Stromal cell of bone marrow (primary cell): ENCODE results near the gene CUX1.

Experiments used
- DNase-seq: peaks from one replicate; pipeline ENCODE4 v3.0.0-alpha.2; 2012; ENCODE audit warnings: low read depth

CUX1 gene

DNA sequence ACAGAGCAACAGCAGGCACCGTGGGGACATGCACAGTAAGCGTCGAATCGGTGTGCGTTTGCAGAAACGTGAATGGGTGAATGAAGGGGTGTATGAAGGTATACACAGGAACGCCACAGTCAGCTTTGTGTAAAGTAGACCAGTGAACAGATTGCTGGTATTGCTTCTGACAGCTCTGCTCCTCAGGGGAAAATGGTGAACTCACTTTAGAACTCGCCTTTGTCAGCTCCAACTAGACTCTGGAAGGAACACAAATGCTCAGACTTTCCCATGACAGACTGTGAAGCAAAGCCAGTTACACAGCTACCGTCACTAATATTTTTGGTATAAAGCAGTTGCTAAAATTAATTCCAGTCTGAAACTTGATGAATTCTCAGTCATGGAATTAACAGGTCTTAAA is 78.9 kb downstream of the CUX1 start:
- DNase-seq: no peak

DNA sequence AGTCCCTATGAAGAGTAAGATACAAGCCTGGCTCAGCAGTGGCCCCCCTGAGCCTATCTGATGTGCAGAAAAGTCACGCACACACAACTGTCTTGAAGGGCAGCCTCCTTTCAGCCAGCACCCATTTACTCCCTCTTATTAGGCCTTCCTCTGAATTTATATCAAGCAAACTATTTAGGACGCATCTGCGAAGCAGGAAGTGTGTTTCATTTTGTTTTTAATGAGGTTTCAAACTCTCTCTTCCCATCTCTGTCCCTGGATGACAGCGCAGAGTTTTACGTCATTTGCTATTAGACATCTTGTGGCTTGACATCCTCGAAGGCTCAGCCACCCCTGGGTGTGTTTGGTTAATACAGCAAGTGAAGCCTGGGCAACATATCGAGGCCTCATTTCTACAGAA is 79.5 kb downstream of the CUX1 start:
- DNase-seq: no peak

DNA sequence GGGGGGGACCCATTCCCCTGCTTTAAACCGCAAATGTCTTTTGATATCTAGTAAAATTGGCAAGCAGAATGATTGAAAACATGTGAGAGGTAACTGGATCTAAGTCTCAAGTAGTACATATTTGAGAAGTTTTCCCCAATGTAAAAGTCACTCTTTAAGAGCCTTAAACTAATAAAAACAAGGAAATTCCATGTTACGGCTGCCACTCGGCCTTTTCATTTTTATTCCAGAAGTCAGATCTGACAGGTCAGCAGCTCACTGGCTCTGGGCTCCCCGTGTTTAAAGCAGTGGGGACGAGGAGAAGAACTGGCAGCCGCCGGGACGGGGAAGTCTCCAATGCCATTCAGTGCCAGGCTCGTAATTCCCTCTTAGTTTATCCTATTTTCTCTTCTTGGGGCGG is 80.7 kb downstream of the CUX1 start:
- no peak for DNase-seq

DNA sequence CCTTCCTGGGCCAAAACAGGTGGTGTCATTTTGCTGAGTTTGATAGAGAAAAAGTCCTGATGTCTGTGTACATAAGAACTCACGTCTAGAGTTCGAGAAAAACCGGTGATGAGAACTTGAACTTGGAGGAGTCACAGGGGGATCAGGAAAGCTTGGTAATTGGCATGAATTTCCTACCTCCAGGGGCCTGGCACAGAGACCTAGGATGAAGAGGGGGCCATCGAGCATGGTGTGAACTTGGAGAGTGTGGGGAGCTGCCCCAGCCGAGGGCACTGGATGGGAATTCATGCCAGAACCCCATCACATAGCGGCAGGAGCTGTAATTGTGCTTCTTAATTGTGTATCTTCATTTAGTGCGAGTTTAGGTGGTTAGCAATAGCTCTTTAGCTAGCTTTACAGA is 82.2 kb downstream of the CUX1 start:
- no peak for DNase-seq

DNA sequence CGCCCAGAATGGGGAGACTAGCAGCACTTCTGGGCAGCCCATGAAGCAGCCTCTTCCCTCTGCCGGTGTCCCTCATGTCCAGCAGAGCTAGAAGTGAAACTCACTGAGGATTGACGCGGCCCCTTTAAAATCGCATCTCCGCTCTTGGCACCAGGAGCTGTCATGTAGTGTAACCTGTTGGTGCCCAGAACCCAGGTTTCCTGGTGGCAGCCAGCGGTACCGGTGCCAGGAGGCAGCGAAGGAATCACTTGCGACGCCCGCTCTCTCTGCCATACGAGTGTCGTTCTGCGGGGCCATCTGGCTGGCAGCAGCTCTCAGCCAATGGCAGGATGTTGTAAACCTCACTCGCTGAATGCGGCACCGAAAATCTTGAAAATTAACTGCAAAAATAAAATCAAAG is 82.7 kb downstream of the CUX1 start:
- no peak for DNase-seq

DNA sequence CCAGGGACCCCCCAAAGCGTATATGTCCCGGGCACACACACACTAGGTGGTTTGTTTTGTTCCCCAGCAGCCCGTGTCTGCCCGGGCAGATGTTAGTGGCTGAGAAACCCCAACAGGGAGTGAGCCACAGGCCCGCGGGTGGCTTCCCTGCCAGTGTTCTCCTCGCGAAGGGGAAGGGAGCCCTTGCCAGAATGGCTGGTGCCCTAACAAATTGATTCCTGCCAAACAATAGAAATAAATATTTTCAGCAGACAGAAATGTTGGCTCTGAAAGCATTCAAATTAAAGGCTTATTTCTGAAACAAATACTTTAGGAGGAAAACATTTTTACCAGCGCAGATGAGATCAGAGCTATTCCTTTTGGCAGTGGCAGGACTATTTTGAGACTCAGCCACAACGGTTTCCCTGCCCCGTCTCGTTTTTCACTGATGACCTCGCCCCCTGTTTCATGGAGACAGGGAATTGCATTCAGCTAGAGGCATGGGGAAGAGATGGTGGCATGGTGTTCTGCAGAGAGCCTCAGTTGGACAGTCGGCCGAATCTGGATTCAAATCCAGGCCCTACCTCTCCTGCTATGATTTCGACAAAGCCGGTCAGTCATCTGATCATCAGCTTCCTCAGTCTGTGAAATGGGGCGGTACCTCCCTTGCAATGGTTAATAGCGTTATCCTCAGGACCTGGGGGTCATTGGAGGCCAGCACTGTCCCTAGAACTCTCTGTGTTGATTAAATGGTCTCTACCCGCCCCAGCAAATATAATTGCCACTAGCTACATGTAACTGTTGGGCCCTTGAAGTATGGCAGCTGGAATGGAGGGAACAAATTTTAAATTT is 84.5 kb downstream of the CUX1 start:
- no peak for DNase-seq

DNA sequence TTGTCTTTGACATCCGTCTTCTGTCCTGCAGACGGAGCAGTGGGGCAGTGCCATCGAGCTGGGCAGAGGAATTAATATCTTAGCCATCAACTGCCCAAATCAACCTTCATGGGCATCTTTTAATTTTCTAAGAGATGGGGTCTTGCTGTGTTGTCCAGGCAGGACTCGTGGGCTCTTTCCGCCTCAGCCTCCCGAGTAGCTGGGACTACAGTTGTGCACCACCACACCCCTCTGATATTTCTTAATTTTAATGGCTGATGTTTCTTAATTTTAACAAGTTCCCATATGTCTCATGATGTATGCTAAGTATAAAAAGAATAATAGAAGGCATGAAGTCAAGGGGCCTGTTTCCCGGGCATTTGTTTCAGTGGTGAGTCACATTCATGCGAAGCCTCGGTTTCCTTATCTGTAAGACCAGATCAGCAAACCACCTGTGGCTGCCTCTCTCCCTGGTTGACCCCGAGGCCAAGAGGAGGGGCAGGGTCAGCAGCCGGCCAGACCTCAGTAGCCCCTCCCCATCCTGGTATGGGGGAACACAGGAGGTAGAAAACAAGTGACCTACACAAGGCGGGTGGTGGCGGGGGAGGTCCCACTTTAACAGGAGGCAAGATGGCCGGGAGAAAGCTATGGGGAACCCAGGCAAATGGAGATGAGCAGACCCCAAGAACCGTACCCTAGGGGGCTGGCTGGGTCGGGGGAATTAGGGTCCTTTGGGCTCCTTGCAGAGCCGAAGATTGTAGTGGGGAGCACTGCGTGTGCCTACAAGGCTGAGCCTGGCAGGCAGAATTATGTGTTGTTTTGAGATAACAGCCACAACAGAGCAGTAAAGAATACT is 85.5 kb downstream of the CUX1 start:
- DNase-seq: no peak

DNA sequence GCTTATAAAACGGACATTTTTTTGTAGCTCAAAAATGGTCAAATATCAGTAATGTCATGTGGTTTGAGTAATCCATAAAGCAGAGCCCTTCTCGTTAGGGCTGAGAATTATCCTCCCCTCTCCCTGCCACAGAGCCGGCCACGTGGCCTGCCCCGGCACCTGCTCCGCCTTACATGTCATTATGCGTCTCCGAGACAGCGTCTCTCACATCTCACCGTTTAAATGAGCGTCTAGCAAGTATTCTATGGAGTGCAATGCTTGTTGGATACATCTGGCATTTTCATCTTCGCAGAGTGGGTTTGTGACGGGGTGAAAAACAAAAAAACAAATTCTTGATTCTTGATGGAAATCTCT is 86.1 kb downstream of the CUX1 start:
- DNase-seq: no peak

DNA sequence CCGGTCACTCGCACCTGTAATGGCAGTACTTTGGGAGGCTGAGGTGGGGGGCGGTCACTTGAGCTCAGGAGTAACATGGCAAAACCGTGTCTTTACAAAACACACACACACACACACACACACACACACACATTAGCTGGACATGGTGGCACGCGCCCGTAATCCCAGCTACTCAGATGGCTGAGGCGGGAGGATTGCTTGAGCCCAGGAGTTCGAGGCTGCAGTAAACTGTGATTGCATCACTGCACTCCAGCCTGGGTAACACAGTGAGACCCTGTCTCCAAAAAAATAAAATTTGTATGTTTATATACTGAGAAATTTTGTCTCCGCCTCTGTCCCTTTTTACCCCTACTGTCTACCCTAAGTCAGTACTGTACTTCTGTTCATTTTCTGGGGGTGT is 86.6 kb downstream of the CUX1 start:
- no peak for DNase-seq

DNA sequence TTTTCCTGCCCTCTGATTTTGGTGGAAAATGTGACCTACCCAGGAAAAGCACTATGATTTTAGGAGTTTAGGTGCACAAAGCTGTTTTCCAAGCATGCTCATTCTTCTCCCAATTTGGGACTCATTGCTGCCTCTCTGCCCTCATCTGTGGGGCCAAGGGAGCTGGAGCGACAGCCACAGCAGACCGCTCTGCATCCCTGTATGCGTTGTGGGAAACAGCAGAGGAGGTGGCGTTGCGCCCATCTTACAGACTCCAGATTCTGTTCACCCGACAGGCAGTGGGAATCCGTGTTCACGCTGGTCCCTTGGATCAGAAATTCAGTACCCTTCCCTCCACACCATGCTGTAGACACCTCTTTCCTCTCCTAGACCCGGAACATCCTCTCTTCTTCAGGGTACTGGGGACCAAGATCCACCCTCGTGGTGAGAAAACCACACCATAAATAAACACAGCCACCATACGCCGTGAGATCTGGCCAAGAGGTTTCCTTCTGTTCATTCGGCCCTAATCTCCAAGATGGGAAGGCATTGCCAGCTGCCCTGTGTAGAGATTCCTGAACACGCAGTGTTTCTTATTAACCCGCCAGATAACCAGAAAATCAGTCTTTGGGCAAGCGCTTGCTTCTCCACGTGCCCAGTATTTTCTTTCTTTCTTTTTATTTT is 87.9 kb downstream of the CUX1 start:
- DNase-seq: no peak

DNA sequence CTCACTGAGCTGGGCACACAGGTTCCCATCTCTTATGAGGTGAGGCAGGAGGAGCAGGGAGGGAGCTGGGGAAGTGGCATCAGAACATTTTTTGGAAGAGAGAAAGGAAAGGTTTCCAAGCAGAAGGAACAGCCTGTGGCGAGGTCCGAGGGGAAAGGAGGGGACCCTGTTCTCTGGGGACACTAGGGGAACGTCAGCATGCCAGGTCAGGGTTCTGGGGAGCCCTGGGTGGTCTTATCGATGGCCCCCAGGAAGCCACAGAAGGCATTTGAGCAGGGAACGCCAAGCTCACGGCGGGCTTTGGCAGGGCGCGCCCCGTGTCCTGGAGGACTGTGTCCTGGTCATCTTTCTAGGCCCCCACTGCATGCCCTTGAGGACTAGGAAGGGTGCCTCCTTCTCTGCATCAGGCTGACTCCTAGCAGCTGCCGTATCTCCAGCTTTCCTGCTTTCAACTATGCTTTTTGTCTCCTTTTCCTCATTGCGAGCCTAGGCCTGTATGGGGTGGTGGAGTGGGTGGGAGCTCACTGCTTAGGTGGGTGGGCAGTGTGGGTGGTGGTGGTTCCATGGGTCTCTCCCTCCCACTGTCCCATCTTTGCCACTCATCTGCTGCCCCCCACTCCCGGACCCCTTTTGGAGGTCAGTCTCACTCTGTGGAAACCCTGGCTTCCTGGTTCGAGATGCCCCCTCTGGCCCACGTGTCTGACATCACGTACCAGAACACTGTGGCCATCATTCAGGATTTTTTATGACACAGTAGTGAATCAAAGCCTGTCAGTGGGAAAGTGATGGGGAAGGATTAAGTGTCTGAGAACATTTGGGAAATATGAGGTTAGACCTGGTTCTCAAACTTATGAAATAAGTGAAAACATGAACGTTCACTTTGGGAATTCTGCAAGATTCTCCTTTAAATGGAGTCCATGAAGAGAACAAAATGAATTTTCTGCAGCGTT is 89.1 kb downstream of the CUX1 start:
- no peak for DNase-seq

DNA sequence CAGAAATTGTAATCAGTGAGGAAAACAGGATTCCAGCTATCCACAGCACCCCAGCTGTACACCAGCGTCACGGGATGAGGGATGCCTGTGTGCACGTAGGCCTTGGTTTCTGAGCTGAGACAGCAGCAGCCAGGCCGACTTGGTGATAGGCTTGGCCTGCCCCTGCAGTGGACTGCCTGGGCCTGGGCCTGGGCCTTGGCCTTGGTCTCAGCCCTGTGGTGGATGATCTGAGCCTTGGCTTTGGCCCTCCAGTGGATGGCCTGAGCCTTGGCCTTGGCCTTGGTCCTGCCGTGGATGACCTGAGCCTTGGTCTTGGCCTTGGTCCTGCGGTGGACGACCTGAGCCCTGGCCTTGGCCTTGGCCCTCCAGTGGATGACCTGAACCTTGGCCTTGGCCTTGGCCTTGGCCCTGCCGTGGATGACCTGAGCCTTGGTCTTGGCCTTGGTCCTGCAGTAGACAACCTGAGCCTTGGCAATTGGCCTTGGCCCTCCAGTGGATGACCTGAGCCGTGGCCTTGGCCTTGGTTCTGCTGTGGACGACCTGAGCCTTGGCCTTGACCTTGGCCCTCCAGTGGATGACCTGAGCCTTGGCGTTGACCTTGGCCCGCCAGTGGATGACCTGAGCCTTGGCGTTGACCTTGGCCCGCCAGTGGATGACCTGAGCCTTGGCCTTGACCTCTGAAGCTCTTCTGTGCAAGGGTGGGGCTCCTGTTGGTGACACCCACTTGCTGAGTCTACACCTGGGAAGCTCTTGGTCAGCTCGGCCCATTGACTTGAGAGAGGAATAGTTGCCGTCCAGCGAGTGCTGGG is 93.8 kb downstream of the CUX1 start:
- no peak for DNase-seq

DNA sequence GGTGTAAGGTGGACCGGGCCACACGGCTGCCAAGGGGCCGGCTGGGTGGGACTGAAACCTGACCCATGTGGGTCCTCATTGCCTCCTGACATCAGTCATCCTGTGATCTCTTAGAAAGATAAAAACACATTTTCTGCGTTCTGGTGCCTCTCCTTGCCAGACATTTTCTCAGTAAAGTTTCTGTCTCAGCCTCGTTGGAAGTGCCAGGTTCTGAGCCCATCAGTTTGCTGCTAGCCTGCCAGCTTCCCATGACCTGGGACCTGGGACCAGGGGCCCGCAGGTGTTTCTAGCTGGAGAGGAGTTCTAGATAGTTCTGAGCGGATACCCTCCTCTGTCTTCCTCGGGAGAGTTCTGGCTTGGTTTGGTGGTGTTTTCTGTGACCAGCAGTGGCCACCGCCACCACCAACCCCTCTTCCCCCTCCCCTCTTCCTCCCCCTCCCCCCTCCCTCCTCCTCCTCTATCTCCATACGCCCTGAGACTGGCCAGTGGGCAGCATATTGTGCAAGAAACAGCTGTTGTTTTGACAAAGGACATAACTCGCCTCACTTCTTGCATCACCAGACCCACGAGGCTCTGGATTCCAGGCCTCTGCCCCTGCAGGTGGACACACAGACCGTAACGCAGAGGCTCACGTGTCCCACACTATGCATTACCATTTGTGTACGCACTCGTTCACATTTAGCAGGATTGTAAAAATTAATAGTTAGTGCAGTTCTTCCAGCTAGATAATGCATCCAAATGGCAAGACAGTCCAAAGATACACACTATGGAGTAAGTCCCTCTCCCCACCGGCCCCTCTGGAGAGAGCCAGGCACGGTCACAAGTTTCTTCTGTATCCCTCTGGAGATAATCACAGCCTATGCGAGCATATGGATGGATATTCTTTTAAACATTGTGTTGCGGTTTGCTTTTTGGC is 94.6 kb downstream of the CUX1 start:
- DNase-seq: no peak

DNA sequence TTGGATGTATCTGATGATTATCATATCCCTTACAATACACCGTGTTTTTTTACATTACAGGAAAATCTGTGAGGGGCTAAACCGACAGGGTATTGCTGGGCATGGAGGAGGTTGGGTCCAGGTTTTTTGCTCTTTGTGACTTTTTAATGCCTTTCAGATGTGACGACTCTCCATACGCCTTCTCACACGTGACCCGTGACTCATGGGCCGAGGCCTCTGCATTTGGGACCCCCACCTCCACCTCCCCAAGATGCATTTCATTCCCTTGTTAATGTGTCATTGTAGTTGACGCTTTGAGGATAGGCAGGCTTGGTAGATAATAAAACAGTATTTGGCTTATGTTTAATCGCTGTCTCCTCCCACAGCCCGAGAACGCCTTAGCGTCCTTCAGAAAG is 95.3 kb downstream of the CUX1 start:
- no peak for DNase-seq

DNA sequence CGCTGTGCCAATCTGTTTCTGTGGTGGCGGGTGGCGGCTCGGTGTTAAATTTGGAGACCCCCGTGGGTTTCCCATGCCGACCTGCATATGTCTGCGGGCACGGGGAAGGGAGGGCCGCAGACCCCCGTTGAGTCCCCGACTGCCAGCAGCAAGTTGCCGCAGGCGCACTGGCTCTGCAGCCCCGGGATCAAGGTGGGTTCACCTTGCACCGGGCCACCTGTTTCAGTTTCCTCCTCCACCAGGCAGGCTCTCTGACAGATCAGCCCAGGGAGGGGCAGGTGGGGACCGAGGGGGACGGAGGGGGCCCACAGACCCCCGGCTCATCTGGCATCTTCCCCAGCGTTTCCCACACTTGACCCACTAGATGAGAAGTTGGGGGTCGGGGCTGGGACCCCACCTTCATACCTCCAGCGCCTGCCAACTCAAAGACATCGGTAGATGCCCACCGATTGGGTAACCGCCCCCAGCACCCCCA is 95.9 kb downstream of the CUX1 start:
- no peak for DNase-seq

DNA sequence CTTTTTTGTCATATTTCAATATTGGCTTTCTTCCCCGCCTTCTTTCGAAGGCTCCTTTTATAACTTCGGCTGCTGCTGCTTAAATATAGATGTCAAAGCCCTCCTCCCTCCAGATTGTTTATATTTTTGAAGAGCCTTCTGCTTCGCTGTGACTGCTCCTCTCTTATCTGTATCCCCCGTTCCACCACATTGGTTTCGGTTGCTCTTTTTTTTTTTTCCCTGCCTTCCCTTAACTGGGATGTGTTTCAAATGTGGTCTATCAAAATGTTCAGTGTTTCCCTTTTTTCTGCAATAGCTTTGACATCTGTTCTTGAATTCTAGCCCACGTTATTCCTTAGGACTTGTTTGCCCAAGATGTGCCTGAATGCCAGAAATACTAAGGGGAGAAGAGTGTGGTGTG is 96.4 kb downstream of the CUX1 start:
- no peak for DNase-seq

DNA sequence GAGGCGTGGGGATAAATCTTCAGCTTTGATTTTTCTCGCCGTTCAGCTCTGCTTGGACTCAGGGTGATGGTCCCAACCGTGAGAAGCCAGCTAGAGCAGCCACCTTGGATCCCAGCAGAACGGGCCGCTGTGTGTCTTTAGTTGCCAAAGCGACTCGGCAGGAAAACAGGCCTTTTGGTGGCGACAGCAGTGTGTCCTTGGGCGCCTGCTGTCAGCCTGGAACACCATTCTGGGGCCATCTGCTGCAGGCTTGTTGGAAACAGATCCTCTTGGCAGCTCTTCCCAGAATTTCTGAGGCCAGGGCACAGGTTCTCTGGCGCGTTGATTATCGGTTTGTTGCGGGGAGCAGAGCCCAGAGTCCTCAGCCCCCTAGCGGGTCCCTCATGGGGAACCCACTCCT is 97.6 kb downstream of the CUX1 start:
- DNase-seq: no peak

DNA sequence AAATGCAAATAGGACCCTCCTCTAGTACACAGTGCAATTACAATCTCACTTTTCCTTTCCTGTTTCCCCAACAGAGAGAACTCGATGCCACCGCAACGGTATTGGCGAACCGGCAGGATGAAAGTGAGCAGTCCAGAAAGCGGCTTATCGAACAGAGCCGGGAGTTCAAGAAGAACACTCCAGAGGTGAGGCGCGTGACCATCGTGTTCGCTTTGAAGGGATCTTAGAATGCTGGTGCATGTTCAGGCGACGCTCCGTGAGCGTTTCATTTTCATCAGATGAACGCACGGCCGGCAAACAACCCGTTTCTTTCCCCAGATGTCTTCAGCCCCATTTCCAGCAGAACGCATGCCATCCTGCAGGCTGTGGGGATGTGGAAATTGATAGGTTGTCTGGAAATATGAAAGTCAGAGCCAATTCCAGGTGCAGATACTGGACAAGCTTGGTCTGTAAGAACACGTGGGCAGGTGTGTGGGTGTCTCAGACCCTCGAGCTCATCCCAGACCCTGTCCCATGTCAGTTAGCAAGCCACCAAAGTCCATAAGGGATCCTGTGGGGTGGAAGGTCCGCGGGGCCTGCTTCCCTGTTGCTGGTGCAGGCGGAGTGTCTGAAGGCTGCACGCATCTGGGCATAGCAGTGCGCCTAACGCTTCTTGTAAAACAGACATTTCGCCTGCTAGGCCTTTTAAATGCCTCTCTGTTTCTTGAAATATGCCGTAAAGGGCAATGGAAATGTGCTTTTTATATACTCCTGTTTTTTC is 98.8 kb downstream of the CUX1 start:
- no peak for DNase-seq

DNA sequence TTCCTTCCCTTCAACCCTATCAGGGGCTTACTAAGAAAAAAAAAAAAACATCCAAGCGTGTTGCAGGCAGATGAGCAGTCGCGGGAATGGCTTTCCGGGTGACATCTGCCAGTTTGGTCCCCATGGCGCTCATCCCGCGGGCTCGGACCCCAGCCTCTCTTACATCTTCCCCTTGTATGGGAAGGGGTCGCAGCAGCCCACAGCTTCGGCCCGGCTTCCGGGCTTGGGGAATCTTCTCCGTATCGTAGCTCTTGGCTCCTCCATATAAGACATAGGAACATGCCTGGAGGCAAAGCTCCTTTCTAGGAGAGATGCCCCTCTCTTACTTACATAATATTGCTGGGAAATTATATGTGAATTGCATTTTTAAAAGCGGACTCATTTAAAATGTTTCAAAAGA is 99.5 kb downstream of the CUX1 start:
- no peak for DNase-seq
